Activated CD4-positive, alpha-beta T cell treated with anti-CD3 and anti-CD28 coated beads, Interleukin-2, Interleukin-6, amounts not matched to agents 100 ng/mL and 50 ng/mL, durations not matched to agents 16 hours and 8 hours (primary cell): ENCODE measurements around the gene STK16.
A peak's percentile ranks its signal among the peaks of the same experiment; 100 is the strongest.
"Not testable (repeated sequence)": the region's sequence is repeated elsewhere in the genome, so short reads cannot be mapped to it uniquely, and the experiment has no call there.

ENCODE experiments used
- DNase-seq: peaks from one replicate; pipeline ENCODE4 v3.0.0-alpha.2; 2020

Gene STK16

GRCh38 chr2:219272356-219272755, 27.1 kb downstream of the STK16 start:
- no peak for DNase-seq

GRCh38 chr2:219272995-219273394, 27.7 kb downstream of the STK16 start:
- no peak for DNase-seq

- DNase-seq, result no peak
Measured at GRCh38 chr2:219273937-219274336, 28.7 kb downstream of the STK16 start.

DNA sequence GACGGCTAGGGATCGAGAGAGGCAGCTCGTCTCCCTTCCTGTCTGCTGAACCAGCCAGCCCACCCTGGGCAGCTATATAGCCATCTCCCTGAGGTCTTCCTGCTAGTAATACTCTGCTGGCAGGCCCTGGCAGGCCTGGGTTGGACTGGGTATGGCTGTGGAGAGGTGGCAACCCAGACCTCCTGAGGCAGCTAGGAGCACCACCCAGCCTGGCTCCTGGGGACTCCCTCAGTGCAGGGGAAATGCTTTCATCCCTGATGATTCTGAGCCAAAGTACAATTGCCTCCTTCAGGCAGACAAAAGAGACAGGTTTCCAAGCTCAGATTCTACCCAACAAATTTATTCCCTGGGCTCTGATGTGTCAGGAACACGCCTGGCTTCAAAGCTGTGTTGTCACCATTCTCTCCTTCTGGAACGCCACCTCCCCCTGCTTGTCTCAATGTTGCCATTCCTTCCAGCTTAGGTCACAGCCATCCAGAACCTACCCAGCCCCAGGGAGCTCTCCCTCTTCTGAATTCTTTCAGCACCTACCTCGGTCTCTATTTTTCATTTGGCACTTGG, 29.2 kb downstream of the STK16 start:
- DNase-seq, result no peak

DNA sequence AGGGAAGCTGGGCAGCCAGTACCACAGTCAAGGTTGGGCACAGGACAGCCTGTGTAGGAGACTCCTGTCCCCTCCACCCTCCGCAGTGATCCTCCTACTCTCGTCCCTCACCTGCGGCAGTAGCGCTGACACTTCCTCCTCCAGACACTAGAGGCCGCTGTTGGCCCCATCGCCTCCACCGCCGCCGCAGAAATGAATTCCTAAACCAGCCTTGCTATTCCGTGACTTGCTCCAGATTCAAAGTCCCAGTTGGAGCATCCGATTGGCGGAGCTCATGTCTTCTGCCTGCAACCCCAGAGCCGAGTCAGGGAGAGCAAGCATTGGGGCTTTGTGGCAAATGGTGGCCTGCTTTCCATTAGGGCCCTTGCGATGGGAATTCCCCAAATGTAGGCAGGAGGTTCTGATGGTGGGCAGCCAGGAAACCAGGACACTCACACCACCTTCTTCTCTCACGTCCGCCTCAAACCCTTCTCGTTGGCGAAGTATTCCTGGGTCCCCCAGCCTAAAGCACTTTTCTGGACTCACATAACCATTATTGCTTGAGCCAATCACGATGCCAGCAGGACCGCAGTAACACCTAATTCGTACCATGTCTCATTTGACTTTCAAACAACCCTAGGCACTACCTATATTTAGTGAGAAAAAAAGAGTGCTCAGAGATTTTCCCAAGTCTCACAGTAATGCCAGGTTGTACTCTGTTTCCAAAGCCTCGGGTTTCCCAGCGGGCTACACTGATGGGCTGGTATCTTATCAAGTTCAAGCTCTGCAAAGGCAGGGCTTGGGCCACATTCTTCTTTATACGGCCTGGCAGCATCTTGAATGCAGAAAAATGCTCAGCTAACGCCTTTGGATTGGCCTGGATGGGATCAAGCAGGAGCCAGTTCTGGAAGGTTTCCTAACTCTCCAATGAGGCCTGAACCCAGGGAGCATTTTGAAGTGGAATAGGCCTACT, 32.7 kb downstream of the STK16 start:
- peak; percentile 83 for DNase-seq

DNA sequence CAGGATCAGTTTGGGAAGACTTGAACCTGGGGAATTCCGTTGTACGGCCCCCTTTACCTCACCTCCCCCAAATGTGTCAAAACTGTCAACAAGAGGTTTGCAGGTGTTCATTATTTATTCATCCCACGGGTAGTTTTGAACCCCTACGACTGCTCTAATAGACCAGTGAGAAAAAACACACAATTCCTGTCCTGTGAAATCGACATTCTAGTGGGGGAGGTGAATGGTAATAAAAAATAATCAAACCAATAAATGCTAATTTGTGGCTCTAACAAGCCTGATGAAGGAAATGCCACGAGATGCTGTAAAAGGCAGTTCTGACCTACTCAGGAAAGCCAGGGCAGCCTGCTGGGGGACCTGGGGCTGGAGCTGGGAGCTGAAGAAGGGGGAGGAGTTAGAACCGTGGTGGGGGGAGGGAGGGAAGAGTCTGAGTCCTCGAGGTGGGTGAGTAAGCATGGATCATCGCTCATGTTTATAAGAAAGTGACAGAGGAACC, 33.4 kb downstream of the STK16 start:
- no peak for DNase-seq

DNA sequence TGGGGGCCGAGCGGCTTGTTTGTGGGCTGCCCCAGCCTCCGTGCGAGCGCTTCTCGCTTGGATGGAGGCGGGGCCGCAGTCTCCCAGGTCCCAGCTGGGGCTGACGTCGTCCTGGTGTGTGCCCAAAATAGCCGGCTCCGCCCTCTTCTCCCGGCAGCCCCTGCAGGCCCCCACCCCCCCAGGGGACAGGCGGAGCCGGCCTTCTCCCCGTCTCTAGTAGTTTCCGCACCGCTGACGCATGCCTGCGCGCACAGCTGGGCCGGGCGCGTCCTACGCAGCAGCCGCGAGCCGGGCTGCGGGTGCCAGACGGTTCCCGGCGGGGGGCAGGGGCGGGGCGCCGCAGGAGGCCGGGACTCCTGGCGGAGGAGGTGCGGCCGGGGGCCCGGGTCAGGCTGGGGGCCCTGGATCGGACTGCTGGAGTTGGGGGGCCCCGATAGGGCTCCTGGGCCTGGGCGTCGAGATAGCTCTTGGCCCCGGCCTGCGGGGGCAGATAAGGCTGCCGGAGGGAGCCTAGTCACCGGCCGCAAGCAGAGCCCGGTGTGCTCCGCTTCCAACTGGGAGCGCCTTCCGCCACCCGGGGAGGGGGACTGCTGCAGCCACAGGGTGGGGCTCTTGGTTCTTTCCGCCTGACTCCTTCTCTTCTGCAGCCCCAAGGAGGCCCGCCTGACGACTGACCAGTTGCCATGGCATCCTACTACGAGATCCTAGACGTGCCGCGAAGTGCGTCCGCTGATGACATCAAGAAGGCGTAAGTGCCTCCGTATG, 34.1 kb downstream of the STK16 start, which contains the start of gene DNAJB2:
DNAJB2 (plus strand) TSS at position 216 of the 765 bp plus-strand sequence; CDS start at position 684, 468 bp downstream.
- peak; percentile 99 for DNase-seq

GRCh38 chr2:219279916-219280516, 34.7 kb downstream of the STK16 start:
- DNase-seq, result no peak

DNA sequence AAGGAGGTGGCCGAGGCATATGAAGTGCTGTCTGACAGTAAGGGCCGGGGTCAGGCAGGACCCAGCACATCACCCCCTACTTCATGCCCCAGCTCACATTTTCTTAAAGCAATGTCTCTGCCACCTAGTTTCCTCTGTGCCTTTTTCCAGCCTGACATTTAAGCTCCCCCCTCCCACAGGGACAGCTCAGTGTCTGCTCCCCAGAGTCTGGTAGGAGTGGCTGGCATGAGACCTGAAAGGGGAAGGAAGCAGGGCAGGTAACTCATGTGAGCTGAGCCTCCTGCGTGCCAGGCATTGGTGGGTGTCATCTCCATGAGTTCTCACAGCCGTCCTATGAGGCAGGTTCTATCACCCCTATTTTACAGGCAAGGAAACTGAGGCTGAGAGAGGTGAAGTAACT, 35.4 kb downstream of the STK16 start:
- DNase-seq, result no peak

GRCh38 chr2:219281588-219281987, 36.3 kb downstream of the STK16 start:
- DNase-seq, result no peak

GRCh38 chr2:219282375-219282774, 37.1 kb downstream of the STK16 start:
- no peak for DNase-seq

- DNase-seq, result no peak
Measured at GRCh38 chr2:219282943-219283581, 37.8 kb downstream of the STK16 start.

DNA sequence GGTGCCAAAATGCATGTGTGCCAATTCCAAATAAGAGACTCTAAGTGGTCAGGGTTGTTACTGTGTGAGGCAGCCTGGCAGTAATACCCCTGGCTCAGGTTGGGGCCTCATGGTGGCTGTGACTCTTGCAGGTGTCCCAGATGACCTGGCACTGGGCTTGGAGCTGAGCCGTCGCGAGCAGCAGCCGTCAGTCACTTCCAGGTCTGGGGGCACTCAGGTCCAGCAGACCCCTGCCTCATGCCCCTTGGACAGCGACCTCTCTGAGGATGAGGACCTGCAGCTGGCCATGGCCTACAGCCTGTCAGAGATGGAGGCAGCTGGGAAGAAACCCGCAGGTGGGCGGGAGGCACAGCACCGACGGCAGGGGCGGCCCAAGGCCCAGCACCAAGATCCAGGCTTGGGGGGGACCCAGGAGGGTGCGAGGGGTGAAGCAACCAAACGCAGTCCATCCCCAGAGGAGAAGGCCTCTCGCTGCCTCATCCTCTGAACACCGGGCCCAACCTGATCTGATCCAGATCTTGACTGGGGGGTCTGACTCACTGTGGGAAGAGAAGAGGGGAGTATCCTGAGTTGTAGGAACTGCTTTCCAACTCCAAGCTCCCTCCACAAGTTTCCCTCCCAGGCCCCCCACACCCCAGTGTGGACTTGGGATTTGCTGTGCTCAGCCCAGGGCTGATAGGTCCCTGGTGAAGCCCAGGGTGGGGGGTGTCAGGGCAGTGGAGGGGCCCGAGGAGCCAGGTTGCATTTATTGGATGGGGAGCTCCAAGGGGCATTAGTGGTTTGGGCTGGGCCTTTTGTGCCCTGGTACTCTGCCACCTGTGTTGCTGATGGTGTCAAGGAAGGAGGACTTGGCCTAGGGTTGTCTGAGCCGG, 39.5 kb downstream of the STK16 start:
- no peak for DNase-seq

GRCh38 chr2:219285373-219285735, 40.1 kb downstream of the STK16 start:
- no peak for DNase-seq

DNA sequence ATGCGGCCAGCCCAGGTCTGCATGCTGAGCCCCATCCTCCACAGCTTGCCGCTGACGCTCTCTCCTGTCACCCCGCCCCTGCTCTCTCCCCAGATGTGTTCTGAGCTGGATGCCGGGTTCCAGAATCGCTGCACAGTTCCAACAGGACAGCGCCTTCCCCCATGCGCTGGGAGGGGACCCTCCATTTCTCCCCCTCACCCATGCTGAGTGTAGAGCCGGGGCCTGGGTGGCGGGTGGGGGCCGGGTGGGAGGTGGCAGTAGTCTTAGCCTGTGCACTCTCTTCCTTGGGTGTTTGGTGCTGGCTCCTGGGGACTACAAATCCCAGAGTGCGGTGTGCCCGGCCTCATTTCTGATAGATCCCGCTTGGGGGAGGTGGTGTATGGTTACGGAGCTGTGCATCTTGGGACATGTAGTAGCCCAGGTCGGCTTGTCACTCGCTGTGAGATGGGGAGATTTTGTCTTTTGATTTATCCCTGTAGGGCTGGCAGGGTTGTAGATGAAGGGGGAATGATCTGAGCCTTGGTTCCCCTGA, 40.7 kb downstream of the STK16 start:
- no peak for DNase-seq

- DNase-seq, result no peak
Measured at GRCh38 chr2:219286436-219287115, 41.3 kb downstream of the STK16 start.

DNA sequence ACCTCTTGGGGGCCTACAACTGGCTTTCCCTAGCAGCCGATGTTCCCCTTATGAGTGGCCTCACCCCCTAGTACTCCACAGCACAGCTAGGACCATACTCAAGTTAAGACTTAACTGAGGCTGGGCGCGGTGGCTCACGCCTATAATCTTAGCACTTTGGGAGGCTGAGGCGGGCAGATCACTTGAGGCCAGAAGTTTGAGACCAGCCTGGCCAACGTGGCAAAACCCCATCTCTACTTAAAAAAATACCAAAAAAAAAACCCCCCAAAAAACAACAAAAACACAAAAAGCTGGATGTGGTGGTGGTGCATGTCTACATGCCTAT, 41.8 kb downstream of the STK16 start:
- DNase-seq, result not testable (repeated sequence)

GRCh38 chr2:219287580-219288265, 42.4 kb downstream of the STK16 start:
- no peak for DNase-seq

GRCh38 chr2:219289195-219289536, 43.9 kb downstream of the STK16 start:
- no peak for DNase-seq
